Stimulated activated CD8-positive, alpha-beta memory T cell treated with anti-CD3 and anti-CD28 coated beads, Interleukin-12 subunit alpha, Interleukin-12 subunit beta, amount 100 ng/mL, for 24 hours (primary cell): ENCODE results near the gene ZDHHC11.
"Not testable (repeated sequence)": the region's sequence is repeated elsewhere in the genome, so short reads cannot be mapped to it uniquely, and the experiment has no call there.

Experiments used
- DNase-seq: peaks from one replicate; pipeline ENCODE4 v3.0.0-alpha.2; 2020; ENCODE audit errors: extremely low read depth

Gene ZDHHC11

DNA sequence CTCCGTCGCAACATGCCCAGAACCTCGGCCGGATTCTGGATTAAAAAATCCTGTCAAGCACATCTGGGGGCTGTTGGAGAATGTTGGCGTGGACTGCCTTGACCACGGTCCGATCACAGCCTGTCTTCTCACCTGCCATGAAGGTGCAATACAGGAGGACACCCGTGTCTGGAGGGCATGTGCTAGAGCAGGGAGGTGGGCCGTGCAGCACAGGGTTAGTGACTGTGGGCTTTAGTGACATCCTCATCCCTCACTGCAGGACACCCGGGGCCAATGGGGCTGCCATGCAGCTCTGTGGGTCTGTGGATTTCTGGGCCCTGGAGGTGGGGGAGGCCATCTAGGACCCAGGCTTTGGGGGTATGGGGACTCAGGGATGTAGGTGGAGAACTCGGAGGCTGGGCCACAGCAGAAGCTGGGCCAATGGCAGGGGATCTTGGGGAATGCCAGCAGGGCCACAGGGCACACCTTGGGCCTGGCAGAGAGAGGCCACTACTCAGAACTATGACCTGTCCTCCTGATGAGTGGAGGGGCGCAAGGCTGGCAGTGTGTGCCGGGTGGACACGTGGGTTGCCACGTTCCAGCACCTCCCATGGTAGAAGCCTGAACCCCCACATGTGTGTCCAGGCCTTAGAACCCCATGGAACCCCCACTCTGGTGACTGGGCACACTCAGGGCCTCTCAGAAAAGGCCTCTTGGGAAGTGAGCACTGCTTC is 89.6 kb downstream of the ZDHHC11 start:
- DNase-seq = no peak

DNA sequence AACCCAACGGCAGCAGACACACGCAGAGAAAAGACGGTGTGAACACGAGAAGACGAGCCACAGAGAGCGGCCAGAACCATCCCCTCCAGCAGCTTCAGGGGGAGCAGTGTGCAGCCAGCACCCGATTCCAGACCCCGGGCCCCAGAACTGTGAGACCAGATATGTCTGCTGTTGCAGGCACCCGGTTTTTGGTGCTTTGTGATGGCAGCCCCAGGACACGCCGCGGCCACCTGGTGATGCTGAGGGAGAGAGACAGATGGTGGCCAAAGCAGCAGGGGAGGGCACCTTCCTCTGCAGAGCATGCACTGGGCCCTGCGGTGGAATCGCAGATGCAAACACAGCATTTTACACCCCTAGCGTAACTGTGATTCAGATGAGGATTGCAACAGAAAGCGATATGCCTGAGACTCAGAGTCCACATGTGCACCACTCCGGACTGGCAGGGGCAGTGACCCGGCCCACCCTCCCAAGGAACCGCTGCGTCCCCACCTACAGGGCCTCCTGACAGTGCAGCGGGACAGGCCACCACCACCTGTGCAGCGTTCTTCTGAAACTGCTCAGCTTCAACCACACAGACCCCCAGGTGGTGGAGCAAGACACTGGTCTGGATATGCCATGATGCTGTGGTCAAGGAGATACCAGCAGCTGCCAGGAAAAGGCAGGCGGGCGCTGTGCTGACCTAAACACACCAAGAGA is 90.3 kb downstream of the ZDHHC11 start:
- DNase-seq = no peak

DNA sequence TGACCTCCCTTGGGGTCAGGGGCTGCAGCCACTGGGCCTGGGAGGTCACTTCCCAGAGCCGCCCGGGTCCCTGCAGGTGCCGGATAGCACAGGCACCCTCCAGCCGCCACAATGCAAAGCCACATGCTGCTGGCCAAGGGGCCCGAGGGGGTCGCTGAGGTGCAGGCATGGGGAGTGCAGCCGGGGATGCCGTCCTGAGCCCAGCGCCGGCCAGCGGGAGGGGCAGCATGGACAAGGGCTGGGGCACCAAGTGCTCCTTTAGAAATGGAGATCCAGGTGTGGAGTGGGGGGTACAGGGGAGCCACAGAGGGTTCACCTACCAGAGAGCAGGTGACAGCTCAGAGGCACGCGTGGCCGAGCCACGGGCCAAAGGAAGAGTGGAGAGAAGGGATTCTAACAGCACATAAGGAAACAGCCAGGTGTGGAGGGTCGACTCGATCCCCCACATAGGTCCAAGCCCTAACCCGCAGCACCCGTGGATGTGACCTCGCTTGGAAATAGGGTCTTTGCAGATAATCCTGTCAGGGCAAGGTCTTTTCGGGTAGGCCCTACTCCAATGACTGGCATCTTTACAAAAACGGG is 90.9 kb downstream of the ZDHHC11 start:
- no peak for DNase-seq

DNA sequence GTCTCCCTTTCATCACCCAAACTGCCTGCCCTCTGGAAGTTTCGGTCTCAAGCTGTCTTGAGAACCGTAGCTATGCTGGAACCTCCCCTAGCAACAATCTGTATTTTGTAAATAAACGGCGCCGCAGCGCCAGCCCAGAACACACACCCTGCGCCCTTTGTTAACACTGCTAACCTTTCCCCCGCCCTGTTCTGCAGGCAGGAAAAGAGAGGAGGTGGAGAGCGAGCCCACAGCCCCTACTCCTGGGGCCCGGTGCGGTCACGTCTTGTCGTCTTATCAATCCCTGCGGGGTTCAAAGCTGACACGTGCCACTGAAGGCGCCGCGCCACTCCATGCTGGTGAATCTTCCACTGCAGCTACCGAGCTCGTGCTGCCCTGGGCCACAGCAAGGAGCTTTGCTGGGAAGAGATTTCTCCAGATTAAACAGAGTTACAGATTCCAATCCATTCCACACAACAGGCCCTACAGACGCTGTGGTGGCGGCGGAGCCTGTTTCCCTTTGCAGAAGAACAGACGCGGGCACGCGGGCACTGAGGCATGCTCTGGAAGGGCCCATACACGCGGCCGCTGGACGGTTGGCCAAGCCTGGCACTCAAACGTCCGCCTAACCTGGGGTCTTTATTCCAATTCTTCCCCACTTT is 91.6 kb downstream of the ZDHHC11 start:
- no peak for DNase-seq

DNA sequence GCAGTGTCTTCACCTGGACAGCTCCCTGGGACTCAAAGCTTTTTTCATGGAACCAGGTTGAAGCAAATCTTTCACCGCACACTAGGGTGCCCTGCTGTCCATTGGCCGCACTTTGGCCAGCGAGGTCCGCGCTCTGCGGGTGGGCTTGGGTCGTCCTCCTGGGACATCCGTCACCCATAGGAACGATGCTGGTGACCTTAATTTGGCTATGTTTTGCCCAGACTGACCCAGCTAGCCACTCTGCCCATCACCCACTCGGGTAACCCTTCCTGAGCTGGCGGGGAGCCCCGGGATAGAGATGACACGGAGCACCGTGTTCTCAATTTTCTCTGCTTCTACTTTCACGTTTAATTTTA is 92.1 kb downstream of the ZDHHC11 start:
- DNase-seq = no peak

DNA sequence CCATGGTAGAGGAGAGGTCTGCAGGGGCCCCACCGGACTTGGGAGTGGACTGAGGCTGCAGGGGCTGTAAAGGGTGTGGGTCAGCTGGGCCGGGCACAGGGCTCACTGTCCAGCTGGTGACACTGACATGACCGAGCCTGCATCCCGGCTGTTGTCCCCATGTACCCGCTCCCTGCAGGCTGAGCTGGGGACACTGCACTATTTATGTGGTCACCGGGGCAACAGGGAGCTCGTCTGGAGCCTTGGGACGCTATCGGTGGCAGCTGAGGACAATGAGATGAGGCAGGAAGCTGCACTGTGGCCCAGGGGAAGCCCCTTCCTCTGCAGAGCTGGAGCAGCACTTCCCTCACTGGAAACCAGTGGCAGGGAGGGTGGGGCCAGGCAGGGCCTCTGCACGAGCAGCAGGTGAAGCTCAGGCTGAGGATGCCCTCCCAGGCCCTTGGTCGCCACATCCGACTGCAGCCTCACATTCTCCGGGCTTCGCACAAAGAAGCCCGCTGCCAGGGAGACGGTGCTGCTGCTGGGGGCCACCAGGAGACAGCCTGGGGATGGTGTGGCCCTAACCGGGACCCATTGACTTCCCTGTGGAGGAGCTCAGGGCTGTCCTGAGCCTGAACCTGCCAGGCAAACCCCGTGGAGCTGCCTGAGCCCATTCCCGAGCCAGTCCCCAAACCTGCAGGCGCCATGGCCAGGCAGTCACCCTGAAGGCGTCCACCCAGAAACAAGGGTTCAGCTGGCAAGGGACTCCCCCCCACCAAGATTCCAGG is 92.7 kb downstream of the ZDHHC11 start:
- no peak for DNase-seq

DNA sequence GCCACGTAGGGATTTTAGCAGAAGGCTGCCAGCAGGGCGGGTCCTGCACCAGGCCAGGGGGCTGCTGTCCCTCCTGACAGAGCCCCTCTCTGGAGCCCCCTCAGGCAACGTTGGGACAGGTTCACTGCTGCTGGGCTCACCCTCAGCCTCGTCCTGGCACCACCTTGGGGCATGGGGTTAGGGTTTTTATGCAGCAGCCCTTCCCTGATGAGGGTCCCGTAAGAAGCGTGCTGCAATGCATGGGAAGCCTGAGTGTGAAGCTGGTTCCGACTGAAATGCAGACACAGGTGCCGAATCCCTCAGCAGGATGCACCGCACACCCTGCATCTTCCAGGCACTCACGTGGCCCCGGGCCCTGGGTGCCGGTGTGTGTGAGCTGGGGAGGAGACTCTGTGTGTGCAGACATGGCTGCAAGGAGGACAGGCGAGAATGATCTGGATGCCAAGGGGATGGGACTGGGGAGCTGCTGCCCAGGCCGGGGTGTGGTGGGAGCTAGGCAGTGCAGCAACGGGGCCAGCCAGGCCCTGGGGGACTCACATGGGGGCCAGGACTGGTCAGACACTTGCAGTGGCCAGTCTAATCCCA is 93.3 kb downstream of the ZDHHC11 start:
- no peak for DNase-seq

DNA sequence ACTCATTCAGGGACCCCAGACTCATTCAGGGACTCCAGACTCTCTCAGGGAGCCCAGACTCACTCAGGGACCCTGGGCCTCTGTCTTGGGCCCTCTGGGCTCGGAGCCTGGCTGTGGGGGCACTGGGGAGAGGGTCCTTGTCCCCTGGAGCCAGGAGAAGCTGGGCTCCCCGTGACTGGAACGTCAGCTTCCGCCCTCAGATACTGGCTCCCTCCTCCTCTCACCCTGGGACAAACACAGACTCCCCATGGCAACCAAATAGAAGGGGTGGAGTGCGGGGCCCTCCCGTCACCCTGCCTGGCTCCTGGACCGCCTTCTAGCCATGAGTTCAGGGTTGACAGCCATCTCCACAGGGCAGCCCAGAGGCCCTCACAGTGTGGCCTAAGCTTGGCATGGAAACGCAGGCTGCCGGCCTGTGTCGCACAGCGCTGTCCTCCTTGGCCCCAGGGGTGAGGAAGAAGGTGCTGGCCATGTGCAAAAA is 93.9 kb downstream of the ZDHHC11 start:
- DNase-seq = no peak

DNA sequence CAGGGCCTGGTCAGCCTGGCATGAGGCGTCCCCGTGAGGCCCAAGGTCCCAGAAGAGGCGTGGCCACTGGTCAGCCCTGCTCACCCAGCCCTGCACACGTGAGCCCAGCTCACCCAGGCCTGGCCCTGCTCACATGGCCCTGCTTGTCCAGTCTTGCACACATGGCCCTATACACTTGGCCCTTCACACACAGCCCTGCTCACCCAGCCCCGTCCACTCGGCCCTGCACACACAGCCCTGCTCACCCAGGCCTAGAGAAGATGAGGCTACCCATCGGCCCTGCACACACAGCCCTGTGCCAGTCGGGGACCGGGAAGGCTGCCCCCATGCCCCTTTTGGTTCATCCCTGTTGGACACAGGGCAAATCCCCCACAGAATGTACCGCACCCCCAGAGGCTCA is 94.6 kb downstream of the ZDHHC11 start:
- no peak for DNase-seq

DNA sequence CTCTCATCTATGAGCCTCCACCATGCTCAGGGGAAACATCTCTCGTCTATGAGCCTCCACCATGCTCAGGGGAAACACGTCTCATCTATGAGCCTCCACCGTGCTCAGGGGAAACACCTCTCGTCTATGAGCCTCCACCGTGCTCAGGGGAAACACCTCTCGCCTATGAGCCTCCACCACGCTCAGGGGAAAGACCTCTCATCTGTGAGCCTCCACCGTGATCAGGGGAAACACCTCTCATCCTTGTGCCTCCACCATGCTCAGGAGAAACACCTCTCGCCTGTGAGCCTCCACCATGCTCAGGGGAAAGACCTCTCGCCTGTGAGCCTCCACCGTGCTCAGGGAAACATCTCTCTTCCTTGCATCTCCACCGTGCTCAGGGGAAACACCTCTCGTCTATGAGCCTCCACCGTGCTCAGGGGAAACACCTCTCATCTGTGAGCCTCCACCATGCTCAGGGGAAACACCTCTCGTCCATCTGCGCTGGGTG is 96.6 kb downstream of the ZDHHC11 start:
- DNase-seq = not testable (repeated sequence)

DNA sequence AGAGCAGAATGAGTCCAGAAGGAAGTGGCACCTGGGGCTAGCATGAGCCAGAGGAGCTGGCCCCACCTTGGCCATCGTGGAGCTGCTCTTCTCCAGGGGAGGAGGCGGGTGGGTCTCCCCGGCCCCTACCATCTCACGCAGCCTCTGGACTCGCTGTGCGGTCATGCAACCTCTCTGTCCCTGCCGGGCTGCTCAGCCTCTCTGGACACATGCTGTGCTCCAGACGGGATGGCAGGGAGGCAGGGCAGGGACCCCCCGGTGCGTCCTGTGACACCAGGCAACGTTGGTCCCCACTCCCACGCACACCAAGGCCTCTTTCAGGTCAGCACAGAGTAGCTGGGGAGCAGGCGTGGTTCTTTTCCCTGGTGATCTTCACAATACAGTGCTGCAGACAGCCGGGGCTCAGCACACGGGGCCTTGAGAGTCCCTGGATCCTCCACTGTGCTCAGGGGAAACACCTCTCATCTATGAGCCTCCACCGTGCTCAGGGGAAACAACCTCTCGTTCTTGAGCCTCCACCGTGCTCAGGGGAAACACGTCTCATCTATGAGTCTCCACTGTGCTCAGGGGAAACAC is 97.1 kb downstream of the ZDHHC11 start:
- not testable (repeated sequence) for DNase-seq

DNA sequence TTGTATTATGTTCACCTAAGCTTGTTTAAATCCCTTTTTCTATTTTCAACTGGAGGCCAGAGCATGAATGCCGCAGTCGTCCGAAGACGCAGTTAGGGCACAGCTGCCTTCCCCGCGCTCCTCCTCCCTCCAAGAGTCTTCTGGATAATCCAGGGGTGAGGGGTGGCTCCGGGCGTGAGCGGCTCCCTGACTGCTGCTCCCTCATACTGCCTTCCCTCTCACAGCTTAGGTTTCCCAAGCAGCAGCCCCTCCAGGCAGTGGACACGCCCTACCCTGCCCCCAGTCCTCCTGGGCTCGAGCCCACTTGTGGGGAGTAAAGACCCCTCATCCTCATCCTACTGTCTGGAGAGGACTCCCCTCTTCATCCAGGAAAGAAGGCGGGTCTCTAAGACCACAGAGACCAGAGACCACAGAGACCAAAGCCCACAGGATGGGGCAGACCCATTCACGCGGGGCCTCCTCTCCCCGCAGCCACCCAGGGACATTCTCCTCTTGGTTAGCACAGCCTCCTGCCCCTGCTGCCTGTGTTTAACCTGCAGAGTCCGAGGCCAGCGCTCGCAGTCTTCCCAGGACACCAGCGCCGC is 98.2 kb downstream of the ZDHHC11 start:
- DNase-seq = not testable (repeated sequence)

DNA sequence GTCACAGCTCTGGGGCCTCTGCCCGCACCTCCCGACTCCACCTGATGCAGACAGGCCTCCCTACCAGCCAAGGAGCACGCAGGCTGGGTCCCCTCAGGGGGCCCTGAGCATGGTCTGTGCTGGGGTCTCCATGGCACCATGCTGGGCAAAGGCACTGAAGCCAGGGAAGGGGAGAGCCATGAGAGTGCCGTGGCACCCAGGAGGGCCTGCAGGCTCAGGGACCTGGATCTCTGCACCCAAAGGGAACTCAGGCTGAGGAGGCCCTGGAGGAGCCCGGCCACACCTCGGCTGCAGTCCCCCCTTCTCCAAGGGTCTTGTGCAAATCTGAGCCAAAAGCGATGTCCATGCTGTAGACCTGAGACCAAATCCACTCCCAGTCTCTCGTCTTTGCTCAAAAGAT is 98.8 kb downstream of the ZDHHC11 start:
- DNase-seq = not testable (repeated sequence)

DNA sequence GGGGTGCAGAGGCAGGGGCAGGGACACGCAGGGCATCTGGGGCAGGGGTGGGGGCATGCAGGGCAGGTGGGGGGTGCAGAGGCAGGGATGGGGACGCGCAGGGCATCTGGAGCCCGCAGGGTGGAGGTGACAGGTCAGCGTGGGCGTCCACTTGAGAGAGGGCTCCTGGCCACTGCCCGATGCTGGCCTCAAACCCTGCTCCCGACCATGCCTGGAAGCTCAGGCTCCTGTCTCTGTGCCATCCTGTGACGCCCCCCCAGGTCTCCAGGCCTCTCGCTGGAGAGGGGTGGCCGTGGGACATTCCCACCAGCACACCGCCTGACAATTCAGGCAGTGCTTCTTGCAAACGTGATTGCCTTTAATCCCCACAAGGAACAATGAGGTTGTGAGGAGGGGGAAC is 99.3 kb downstream of the ZDHHC11 start:
- DNase-seq = no peak

DNA sequence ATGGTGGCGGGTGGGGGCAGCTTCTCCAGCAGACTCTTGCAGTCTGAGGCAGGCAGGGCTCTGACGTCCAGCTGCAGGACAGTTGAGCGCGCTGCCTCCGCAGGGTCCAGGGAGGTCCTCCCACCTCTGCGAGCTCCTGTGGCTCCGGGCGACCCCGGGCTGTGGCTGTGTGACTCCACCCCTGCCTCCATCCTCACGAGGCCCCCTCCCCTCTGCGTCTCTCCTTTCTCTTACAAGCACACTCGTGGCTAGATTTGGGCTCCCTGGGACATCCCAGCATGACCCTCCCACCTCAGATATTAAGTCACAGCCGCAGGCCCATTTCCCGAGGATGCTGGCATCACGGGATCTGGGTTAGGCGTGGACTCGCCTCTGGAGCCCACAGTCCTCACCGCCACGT is 100.6 kb downstream of the ZDHHC11 start:
- DNase-seq = not testable (repeated sequence)

DNA sequence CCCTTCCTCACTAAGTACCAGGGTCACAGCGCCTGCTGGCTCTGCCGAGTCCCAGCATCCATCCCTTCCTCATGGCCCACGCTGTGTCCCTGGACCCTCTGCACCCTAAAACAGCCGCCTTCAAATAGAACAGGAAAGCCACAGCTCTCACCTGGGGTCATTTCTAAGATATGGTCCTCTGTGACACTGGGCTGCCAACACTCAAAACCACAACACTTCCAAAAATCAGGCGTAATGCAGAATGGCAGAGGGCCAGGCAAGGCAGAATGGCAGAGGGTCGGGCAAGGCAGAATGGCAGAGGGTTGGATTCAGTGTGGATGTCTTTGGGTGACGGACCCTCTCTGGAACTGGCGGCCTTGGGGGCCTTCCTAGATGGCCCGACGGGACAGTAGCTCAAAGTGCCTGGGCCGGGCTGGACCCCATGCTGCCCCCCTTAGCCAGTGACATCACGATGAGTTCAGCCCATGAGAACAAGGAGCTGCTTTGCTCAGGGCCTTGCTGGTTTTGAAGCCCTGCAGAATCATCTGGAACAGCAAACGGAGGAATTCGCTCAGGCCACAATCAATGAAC is 101.6 kb downstream of the ZDHHC11 start:
- no peak for DNase-seq

DNA sequence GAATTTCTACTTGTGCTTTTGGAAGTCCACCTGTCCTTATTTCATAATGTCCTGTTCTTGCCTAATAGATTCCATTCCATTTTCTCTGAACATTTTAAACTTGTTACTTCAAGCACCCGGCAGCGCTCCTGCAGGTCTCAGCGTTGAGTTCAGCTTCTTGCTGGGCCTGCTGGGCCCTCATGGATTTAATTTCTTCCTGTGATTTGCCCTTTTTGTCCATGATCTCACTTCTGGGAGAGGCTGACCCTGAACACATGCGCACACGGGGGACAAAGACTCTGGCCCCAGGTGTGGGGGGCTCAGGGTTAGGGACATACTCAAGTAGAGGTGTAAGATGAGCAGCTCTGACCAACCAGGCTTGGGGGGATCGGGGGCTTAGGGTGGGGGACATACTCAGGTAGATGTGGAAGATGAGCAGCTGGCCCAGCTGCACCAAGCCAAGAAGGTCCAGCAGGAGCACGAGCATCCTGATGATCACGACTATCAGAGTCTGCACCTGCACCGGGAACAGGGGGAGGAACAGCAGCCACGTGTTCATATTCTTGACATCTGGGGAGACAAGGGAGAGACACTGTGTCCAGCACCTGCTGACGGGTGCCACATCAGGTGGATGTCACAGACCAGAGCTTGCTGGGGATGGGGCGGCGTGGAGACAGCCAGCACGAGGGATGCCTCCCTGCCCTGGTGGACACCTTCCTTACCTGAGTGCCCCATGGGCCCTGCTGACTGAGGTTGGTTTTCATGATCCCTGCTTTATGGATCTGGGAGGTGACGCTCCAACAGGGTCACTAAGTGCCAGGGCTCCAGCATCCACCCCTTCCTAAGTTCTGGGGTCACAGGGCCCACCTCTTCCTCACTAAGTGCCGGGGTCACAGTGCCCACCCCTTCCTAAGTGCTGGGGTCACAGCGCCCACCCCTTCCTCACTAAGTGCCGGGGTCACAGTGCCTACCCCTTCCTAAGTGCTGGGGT is 102.5 kb downstream of the ZDHHC11 start:
- not testable (repeated sequence) for DNase-seq

DNA sequence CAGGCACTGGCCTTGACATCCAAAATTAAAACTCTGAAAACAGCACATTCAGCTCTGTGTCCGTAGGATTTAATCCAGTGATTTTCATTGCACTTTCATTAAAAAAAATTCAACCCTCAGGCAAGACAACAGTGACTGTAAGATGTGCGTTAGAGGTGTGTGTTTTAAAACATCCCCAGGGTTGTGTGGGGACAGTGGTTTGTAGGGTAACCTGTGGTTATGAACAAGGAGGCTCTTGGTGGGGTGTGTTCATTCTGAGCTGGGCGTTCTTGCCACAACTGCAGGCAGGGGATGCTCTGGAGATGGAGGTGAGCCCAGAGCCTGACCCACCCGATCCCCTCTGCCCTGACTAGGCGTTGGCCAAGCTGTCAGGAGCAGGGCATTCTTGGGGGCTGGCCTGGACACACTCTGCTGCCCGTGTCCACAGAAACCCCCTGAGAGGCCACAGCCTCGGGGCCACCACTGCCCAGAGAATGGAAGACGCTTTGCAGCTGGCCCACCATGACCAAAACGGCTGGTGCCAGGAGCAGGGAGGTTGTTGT is 103.4 kb downstream of the ZDHHC11 start:
- not testable (repeated sequence) for DNase-seq
